Measurements from ENCODE around the gene SAMD5. TPM values are rescaled to one million over a fixed set of nuclear protein-coding genes. Genes with fewer than 3 reads are reported as not detected.

Gene SAMD5
- total RNA-seq (2014; rRNA removed; shearing (Covaris generic); ENCODE audit: low replicate concordance): 6.9 and 8.6 TPM in 2 replicates

DNA sequence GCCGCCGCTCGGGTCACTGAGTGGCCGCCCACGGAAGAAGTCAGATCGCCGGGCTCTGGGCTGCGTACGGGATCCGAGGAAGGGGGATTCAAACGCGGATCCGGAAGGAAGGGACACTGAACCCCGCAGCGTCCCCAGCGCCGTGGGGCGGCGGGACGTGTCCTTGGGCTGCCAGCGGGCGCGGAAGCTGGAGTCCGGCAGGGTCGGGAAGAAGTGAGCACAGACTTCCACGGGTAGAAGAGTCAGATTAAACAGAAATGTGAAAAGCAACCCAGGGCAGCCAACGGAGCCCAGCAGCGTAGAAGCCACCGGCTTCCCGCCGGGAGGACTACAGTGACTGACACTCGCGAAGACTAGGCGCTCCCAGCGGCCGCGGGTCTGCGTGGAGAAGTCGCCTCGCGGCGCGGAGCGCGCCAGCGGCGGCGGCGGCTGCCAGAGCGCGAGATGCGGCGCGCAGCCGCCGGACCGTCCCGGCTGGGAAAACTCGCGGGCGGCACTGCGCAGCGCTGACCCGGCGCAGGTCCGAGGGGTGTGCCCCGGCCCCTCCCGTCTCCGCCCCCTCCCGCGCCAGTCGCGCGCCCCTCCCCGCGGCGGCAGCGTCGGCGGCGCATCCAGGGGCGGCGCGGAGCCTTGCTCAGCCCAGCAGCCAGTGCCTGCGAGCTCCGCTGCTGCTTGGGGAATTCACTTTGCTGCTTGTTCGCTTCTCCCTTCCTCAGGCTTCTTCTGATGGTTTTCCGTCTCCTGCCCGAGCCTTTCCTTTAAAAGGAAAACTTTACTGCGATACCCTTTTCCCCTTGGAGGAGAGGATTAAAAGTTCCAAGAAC, at the start of gene SAMD5:
Gene SAMD5, plus strand, starts transcription at position 649 of the 824 bp plus-strand sequence. CDS start 239 bp downstream, outside the sequence.
- DNase-seq (ENCODE audit: low read depth): peak; percentile 83
- in situ Hi-C loops (cut with HindIII; ENCODE audit: low pct_unique_long_range_greater_than_20kb, low sequenced_read_pairs): no loop called here

DNA sequence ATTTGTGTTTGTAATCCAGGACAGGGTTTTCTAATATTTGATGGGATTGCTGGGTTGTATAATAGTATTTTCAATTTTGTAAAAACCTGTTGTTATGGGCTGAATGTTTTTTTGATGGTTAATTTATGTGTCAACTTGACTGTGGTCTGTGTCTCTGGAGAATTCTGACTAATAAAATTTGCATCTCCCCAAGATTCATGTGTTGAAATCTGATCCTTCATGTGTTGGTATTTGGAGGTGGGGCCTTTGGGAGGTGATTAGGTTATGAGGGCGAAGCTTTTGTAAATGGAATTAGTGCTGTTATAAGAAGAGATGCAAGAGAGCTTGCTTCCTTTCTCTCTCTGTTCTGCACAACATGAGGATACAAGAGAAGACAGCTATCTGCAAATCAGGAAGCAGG, 48.7 kb upstream of the SAMD5 start:
- DNase-seq (ENCODE audit: low read depth): no peak
- in situ Hi-C loops (cut with HindIII; ENCODE audit: low pct_unique_long_range_greater_than_20kb, low sequenced_read_pairs): no loop called here

DNA sequence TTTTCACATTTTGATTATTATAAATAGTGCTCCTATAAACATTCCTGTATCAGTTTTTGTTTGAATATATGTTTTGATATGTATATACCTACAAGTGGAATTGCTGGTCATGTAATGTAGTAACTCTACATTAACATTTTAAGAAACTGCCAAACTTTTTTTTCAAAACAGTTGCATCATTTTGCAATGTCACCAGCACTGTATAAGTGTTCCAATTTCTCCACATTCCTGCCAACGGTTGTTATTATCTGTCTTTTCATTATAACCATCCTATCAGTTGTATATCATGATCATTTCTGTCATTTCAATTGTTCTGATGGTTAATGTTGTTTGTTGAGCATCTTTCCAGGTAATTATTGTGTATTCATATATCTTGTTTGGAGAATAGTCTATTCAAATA, 44.8 kb upstream of the SAMD5 start:
- no peak for DNase-seq (ENCODE audit: low read depth)

GRCh38 chr6:147467428-147467827, 41.1 kb upstream of the SAMD5 start:
- in situ Hi-C loops (cut with HindIII; ENCODE audit: low pct_unique_long_range_greater_than_20kb, low sequenced_read_pairs): no loop called here
- DNase-seq (ENCODE audit: low read depth): no peak

More for the DNA sequence above, 44.8 kb upstream of the SAMD5 start:
- in situ Hi-C loops (cut with HindIII; ENCODE audit: low pct_unique_long_range_greater_than_20kb, low sequenced_read_pairs): no loop called here

DNA sequence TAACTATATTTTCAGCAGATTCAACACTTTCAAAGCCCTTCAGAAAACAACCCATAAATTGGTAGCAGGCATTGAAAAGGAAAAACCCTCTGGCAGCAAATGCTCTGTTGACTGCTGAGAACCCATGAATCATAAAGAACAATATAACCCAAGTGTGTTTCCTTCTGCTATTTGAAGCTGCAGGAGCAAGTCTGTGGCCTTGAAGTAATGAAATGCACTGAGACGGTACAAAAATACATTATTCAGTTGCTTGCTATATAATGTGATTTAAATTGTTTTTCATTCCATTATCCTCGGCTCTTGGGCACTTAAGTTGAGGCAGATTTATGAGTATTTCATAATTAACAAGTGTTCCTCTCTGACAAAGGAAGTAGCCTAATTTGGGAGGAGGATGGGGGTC, 40.6 kb upstream of the SAMD5 start:
- no peak for DNase-seq (ENCODE audit: low read depth)
- in situ Hi-C loops (cut with HindIII; ENCODE audit: low pct_unique_long_range_greater_than_20kb, low sequenced_read_pairs): no loop called here

DNA sequence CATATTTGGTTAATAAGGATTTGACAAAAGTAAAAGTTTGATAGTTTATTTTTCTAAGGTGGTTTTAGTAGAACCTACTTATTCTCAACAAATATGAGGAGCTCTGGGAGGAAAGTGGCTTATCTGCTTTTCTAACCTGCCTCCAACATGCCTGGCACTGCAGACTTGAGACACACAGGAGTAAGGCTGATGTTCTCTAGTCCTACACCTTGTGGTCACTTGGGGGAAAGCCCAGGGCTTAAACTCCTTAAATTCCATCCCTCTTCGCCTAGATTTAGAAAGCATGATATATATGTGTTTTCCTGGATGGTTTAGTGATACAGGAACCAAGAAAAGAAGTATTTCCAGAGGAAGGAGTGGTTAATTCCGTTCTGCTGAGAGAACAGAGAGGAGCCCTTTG, 39.9 kb upstream of the SAMD5 start:
- in situ Hi-C loops (cut with HindIII; ENCODE audit: low pct_unique_long_range_greater_than_20kb, low sequenced_read_pairs): no loop called here
- DNase-seq (ENCODE audit: low read depth): no peak

- in situ Hi-C loops (cut with HindIII; ENCODE audit: low pct_unique_long_range_greater_than_20kb, low sequenced_read_pairs): no loop called here
- peak; percentile 11 for DNase-seq (ENCODE audit: low read depth)
Observed at GRCh38 chr6:147479857-147480256, 28.6 kb upstream of the SAMD5 start.

DNA sequence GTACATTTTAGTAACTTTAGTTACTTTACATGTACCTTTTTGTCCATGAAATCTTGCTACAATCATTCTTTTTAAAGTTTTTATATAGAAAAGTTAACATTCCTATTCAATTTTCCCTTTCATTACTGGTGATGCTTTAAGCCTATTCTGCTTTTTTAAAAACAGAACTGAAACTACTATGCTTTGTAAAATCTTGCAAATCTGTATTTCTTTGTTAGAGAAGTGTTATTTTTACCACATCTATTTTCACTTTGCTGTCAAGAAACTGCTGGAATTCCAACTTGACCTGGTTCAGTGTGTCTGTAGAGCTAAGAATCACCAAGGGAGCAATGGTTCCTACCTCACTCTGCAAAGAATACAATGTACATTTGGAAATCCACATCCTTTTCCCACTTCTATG, 21.8 kb upstream of the SAMD5 start:
- in situ Hi-C loops (cut with HindIII; ENCODE audit: low pct_unique_long_range_greater_than_20kb, low sequenced_read_pairs): no loop called here
- no peak for DNase-seq (ENCODE audit: low read depth)

- in situ Hi-C loops (cut with HindIII; ENCODE audit: low pct_unique_long_range_greater_than_20kb, low sequenced_read_pairs): no loop called here
- DNase-seq (ENCODE audit: low read depth): no peak
Observed at GRCh38 chr6:147497472-147497871, 11.0 kb upstream of the SAMD5 start.

GRCh38 chr6:147503587-147503986, 4.9 kb upstream of the SAMD5 start:
- in situ Hi-C loops (cut with HindIII; ENCODE audit: low pct_unique_long_range_greater_than_20kb, low sequenced_read_pairs): no loop called here
- DNase-seq (ENCODE audit: low read depth): no peak

DNA sequence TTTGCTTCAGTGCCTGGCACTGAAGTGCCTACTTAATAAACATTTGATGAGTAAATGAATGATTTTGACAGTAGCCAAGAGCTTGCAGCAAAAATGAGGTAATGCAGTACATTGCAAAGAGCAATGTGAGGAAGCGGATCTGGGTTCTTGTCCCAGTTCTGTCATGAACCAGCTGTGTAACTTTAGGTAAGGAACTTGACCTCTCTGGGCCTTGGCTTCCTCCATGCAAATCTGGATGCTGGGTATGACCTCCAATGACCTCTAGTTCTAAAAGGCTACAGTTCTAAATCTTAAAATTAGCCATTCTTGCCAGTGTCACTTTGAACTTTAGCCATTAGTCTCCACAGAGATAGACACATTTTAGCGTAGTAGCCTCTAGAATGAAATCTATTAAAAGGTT, 3.6 kb upstream of the SAMD5 start:
- in situ Hi-C loops (cut with HindIII; ENCODE audit: low pct_unique_long_range_greater_than_20kb, low sequenced_read_pairs): no loop called here
- DNase-seq (ENCODE audit: low read depth): no peak

GRCh38 chr6:147506704-147507114, 1.8 kb upstream of the SAMD5 start:
- in situ Hi-C loops (cut with HindIII; ENCODE audit: low pct_unique_long_range_greater_than_20kb, low sequenced_read_pairs): no loop called here
- peak; percentile 69 for DNase-seq (ENCODE audit: low read depth)

GRCh38 chr6:147507162-147508041, 1.1 kb upstream of the SAMD5 start:
- peak; percentile 60 for DNase-seq (ENCODE audit: low read depth)
- in situ Hi-C loops (cut with HindIII; ENCODE audit: low pct_unique_long_range_greater_than_20kb, low sequenced_read_pairs): no loop called here

DNA sequence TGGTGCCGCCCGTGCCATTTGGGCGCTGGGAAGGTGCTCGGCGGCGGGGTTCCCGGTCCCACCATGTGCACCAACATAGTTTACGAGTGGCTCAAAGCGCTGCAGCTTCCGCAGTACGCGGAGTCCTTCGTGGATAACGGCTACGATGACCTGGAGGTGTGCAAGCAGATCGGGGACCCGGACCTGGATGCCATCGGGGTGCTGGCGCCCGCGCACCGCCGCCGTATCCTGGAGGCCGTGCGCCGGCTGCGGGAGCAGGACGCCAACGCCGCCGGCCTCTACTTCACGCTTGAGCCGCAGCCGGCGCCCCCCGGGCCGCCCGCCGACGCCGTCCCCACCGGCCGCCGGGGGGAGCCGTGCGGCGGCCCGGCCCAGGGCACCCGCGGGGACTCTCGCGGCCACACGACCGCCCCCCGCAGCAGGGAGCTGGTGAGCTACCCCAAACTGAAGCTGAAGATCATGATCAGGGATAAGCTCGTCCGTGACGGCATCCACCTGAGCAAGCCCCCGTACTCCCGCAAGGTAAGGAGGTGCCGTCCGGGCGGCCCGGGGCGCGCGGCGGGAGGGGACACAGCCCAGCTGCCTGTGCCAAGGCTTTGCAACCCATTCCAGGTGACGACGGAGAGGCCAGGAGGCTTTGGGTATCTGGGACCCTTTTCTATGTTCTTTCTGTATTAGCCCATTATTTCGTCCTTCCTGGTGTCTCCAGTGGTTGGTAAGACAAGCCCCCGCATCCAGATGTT, 547 bp downstream of the SAMD5 start:
- in situ Hi-C loops (cut with HindIII; ENCODE audit: low pct_unique_long_range_greater_than_20kb, low sequenced_read_pairs): no loop called here
- DNase-seq (ENCODE audit: low read depth): no peak

DNA sequence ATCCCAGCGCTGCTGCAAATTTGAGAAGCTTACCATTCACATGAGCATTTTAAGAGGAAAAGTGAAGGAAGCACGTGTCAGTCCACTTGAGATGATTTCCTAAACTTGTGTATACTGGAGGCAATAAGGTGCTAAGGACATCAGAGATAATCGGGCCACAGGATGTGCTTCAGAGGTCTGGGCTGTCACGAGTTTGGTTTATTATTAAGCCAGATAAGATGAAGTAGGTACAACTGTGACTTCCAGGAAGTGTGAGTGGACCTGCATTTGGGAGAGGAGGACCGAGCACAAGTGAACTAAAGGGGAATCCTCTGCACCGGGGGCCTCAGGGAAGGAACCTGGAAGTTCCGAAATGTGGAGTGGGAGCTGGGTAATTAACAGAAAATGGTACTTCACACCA, 1.4 kb downstream of the SAMD5 start:
- peak; percentile 79 for DNase-seq (ENCODE audit: low read depth)
- in situ Hi-C loops (cut with HindIII; ENCODE audit: low pct_unique_long_range_greater_than_20kb, low sequenced_read_pairs): loop anchor here (5.0 kb wide), 1 partner anchor 37 kb away; no protein-coding TSS in a partner anchor

DNA sequence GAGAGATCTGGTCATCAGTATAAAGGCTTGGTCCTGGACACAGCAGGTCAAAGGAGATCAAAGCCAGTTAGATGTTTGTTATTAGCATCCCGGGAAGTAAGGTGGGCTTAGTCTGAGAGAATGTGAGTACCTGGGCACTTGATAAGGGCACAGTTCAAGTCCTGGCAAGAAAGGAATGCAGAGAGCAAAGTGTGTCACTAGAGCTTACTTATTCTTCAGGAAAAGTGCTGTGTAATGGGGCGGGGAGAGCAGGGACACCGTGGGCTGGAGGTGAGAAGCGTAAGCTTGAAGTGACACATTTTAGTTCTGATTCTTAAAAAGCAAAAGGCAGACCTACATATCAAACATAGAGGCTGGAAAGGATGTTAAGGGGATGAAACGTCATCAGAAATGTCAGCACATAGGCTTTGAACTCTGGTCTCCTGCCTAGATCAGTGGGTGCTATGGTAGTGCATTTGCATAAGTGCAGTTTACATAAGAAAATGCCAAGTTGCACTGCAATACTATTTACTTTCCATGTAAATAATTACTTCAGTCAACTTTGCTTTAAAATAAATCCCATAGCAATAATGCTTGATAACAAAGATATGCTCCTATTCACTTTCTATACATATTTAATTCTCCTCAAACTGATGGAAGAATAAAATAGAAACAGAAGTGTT, 2.6 kb downstream of the SAMD5 start:
- in situ Hi-C loops (cut with HindIII; ENCODE audit: low pct_unique_long_range_greater_than_20kb, low sequenced_read_pairs): loop anchor here (5.0 kb wide), 1 partner anchor 36 kb away; no protein-coding TSS in a partner anchor
- DNase-seq (ENCODE audit: low read depth): peak; percentile 81

DNA sequence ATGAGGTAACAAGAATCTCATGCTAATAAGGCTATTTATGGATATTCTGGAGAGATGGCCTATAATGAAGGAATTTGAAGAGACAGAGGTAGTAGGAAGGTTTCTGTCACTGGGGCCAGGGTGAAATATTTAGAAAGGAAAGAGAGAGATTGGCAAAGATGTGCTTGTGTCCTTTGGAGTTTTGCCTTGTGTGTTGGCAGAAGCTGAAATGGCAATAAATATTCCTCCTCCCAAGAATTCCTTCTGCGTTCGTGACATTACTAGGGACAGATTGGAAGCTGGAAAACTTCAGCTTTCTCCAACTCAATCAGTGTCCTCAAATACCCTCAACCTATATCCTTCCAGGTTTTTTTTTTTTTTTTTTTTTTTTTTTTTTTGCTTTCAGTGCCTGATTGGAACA, 6.3 kb downstream of the SAMD5 start:
- in situ Hi-C loops (cut with HindIII; ENCODE audit: low pct_unique_long_range_greater_than_20kb, low sequenced_read_pairs): loop anchor here (5.0 kb wide), 1 partner anchor 32 kb away; no protein-coding TSS in a partner anchor
- no peak for DNase-seq (ENCODE audit: low read depth)

GRCh38 chr6:147515327-147515726, 6.8 kb downstream of the SAMD5 start:
- in situ Hi-C loops (cut with HindIII; ENCODE audit: low pct_unique_long_range_greater_than_20kb, low sequenced_read_pairs): no loop called here
- no peak for DNase-seq (ENCODE audit: low read depth)
